PC-9 (cell line): ENCODE measurements around the gene PSMG4. TPM values are rescaled to one million over a fixed set of nuclear protein-coding genes. Genes with fewer than 3 reads are reported as not detected.

ENCODE experiments used
- BruUV-seq: library from RNA; stranded (reverse); fragments of 400-500 nt; replicated peaks from 2 replicates; lab custom pipeline; 2021; lab: Mats Ljungman, UMichigan
- CTCF ChIA-PET: fragments of 300-600 bp; sonication (Branson Sonifier 250); formaldehyde crosslinking; loops from one replicate; lab custom pipeline; 2022; ENCODE audit warnings: antibody characterized with exemption; lab: Charles Lee
- POLR2A ChIA-PET: fragments of 300-600 bp; sonication (Branson Sonifier 250); formaldehyde crosslinking; loops from one replicate; lab custom pipeline; 2022; ENCODE audit warnings: antibody characterized with exemption; ENCODE audit not compliant: unreplicated experiment; lab: Charles Lee
- DNase-seq, 2 experiments: peaks; one replicate each; pipeline versions ENCODE4 v3.0.0 to v3.0.0-alpha.2; 2015 to 2022; ENCODE audit warnings: mixed read lengths in 1 of 2
- H2AFZ ChIP-seq: fragments of 200-600 bp; sonication (generic); 2 replicates; pipeline ENCODE4 v1.8.1; 2017; ENCODE audit warnings: antibody characterized with exemption
- H3F3A ChIP-seq: fragments of 200-600 bp; sonication (generic); 2 replicates; pipeline ENCODE4 v1.8.1; 2017; ENCODE audit warnings: antibody characterized with exemption, mild to moderate bottlenecking, low read depth; ENCODE audit not compliant: insufficient read depth
- H3K27ac ChIP-seq: fragments of 200-600 bp; sonication (generic); 2 replicates; pipeline ENCODE4 v1.6.1; 2016; ENCODE audit warnings: mixed run types
- H3K27me3 ChIP-seq: fragments of 200-600 bp; sonication (generic); 2 replicates; pipeline ENCODE4 v1.6.1; 2016; ENCODE audit warnings: low read depth, mixed run types; ENCODE audit not compliant: insufficient read depth
- H3K36me3 ChIP-seq: fragments of 200-600 bp; sonication (generic); 2 replicates; pipeline ENCODE4 v1.6.1; 2016; ENCODE audit warnings: low read depth, mixed run types
- H3K4me1 ChIP-seq: fragments of 200-600 bp; sonication (generic); replicated peaks from 2 replicates; pipeline ENCODE4 v1.6.1; 2016; ENCODE audit warnings: mixed run types; ENCODE audit not compliant: insufficient read depth
- H3K4me2 ChIP-seq: fragments of 200-600 bp; sonication (generic); 2 replicates; pipeline ENCODE4 v1.6.1; 2017; ENCODE audit warnings: mixed run types
- H3K4me3 ChIP-seq: fragments of 200-600 bp; sonication (generic); 2 replicates; pipeline ENCODE4 v1.6.1; 2016; ENCODE audit warnings: mixed run types
- H3K79me2 ChIP-seq: fragments of 200-600 bp; sonication (generic); 2 replicates; pipeline ENCODE4 v1.6.1; 2017; ENCODE audit warnings: low read depth, mixed run types
- H3K9me2 ChIP-seq: fragments of 200-600 bp; sonication (generic); 2 replicates; pipeline ENCODE4 v1.8.1; 2017; ENCODE audit warnings: mild to moderate bottlenecking; ENCODE audit not compliant: insufficient read depth
- H3K9me3 ChIP-seq: fragments of 200-600 bp; sonication (generic); 2 replicates; pipeline ENCODE4 v1.8.1; 2016; ENCODE audit warnings: low read depth; ENCODE audit not compliant: insufficient read depth
- H4K20me1 ChIP-seq: fragments of 200-600 bp; sonication (generic); 2 replicates; pipeline ENCODE4 v1.8.1; 2017; ENCODE audit not compliant: insufficient read depth
- EZH2 ChIP-seq: fragments of 200-600 bp; sonication (generic); IDR thresholded peaks from 2 replicates; pipeline ENCODE4 v1.8.0; 2017; ENCODE audit warnings: antibody characterized with exemption, low read depth
- intact Hi-C: fragments of 100-400 bp; cut with micrococcal nuclease; formaldehyde crosslinking; loops from one replicate; pipeline ENCODE4 v1.10.0; 2022; ENCODE audit not compliant: unreplicated experiment
- total RNA-seq: library from RNA; stranded (reverse); gene quantifications from 2 replicates; pipeline ENCODE4 v1.2.3, GENCODE V29; 2021
- TF ChIP-seq, protein P1 (sequence below): fragments of 200-600 bp; sonication (generic); conservative IDR thresholded peaks from 2 replicates; pipeline ENCODE4 v1.6.1; 2017; ENCODE audit warnings: mixed run types, antibody characterized with exemption, mild to moderate bottlenecking, moderate library complexity

PSMG4 gene
- total RNA-seq, 1 experiment from 2014 or later = 33.8 TPM

DNA sequence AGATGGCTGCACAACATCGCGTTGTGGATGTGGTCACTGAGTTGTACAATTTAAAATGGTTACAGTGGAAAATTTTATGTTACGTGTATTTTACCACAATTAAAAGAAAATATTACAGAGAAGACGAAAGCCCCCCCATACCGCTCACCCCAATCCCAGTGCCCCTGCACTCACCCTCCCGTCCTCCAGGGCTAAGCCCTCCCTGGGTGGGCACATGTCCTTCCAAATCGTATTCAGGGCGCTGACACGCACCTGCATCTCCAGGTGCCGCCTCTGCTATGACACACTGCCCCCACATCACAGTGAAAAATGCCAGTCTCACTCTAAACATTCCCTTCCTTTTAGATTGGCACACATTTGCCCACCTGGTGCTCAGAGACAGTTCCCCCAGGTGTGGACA is 49.4 kb downstream of the PSMG4 start:
- ChIA-PET POLR2A (no interaction called here), CTCF (no interaction called here)
- Histone ChIP-seq H4K20me1 (no peaks in the 10 kb centered on the region), H3K4me2 (no peak overlapping the region), H3K27me3 (no peaks in the 10 kb centered on the region), H3K9me2 (no peaks in the 10 kb centered on the region), H3K27ac (no peak overlapping the region), H3K9me3 (no peaks in the 10 kb centered on the region), H3F3A (no peaks in the 10 kb centered on the region), H2AFZ (no peak overlapping the region), H3K79me2 (no peaks in the 10 kb centered on the region), H3K4me1 (no peaks in the 10 kb centered on the region), H3K36me3 (no peaks in the 10 kb centered on the region), H3K4me3 (no peak overlapping the region)
- intact Hi-C loops = no loop called here
- no TSS peak for BruUV-seq
- DNase-seq = no peak
- TF ChIP-seq, protein P1, sequence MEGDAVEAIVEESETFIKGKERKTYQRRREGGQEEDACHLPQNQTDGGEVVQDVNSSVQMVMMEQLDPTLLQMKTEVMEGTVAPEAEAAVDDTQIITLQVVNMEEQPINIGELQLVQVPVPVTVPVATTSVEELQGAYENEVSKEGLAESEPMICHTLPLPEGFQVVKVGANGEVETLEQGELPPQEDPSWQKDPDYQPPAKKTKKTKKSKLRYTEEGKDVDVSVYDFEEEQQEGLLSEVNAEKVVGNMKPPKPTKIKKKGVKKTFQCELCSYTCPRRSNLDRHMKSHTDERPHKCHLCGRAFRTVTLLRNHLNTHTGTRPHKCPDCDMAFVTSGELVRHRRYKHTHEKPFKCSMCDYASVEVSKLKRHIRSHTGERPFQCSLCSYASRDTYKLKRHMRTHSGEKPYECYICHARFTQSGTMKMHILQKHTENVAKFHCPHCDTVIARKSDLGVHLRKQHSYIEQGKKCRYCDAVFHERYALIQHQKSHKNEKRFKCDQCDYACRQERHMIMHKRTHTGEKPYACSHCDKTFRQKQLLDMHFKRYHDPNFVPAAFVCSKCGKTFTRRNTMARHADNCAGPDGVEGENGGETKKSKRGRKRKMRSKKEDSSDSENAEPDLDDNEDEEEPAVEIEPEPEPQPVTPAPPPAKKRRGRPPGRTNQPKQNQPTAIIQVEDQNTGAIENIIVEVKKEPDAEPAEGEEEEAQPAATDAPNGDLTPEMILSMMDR = no peak
- no peak for TF ChIP-seq EZH2

DNA sequence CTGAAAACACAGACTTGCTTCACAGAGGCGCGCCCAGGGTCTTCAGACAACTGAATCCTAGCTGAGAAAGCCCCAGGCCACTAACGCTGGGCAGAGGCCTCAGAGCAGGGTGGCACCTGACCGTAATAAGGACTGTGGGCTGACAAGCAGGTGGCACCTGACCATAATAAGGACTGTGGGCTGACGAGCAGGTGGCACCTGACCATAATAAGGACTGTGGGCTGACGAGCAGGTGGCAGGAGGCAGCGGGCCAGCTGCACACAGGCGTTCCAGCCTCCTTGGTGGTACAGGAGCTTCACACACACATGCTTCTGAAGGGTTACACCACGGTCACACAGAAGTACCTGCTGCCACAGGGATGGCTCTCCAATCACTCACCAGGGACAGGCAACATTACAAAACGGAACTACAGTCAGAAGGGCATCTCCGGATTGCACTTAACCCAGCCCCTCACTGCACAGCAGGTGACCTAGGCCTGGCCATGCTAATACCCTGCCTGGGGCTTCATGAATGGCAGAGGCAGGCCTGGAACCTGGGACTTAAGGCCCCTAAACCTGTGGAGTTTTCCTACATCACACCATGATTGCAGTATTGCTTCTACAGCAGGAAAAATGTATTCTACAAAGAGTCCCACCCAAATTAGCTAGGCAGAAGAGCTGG is 50.8 kb downstream of the PSMG4 start:
- Histone ChIP-seq H3K27ac (no peak overlapping the region), H3K4me2 (no peak overlapping the region), H3K27me3 (no peaks in the 10 kb centered on the region), H3F3A (no peaks in the 10 kb centered on the region), H3K79me2 (no peaks in the 10 kb centered on the region), H4K20me1 (no peaks in the 10 kb centered on the region), H3K4me1 (no peaks in the 10 kb centered on the region), H3K9me2 (no peaks in the 10 kb centered on the region), H3K9me3 (no peaks in the 10 kb centered on the region), H3K4me3 (no peak overlapping the region), H2AFZ (no peak overlapping the region), H3K36me3 (no peaks in the 10 kb centered on the region)
- CTCF ChIA-PET = no interaction called here
- no peak for DNase-seq
- POLR2A ChIA-PET = no interaction called here
- BruUV-seq = no TSS peak
- TF ChIP-seq, protein P1 = no peak
- intact Hi-C loops = no loop called here

DNA sequence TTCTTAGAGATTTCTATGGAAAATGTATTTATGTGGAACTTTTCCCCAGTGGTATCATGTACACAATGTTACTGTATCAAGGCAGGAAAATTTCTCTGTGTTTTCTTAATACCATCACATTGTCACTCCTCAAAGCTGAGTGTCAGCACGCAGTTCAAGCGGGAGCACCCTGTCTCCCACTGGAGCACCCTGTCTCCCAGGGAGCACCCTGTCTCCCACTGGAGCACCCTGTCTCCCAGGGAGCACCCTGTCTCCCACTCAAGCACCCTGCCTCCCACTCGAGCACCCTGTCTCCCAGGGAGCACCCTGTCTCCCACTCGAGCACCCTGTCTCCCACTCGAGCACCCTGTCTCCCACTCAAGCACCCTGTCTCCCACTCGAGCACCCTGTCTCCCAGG is 51.3 kb downstream of the PSMG4 start:
- TF ChIP-seq EZH2 = no peak
- TF ChIP-seq, protein P1 = no peak
- DNase-seq = no peak
- Histone ChIP-seq H3K4me3 (no peak overlapping the region), H4K20me1 (no peaks in the 10 kb centered on the region), H3K4me2 (no peak overlapping the region), H2AFZ (no peak overlapping the region), H3K27ac (no peak overlapping the region), H3K4me1 (no peaks in the 10 kb centered on the region), H3K9me2 (no peaks in the 10 kb centered on the region), H3K79me2 (no peaks in the 10 kb centered on the region), H3K36me3 (no peaks in the 10 kb centered on the region), H3K27me3 (no peaks in the 10 kb centered on the region), H3F3A (no peaks in the 10 kb centered on the region), H3K9me3 (no peaks in the 10 kb centered on the region)
- ChIA-PET CTCF (no interaction called here), POLR2A (no interaction called here)
- no TSS peak for BruUV-seq
- intact Hi-C loops = no loop called here
